DOHH2 (cell line): Measurements from ENCODE around the gene BMERB1.
"Not testable (repeated sequence)": the region's sequence is repeated elsewhere in the genome, so short reads cannot be mapped to it uniquely, and the experiment has no call there.

Experiments
- H3F3A ChIP-seq: fragments of 200-600 bp; sonication (generic), shearing (Covaris generic); 2 replicates; pipeline ENCODE4 v1.6.0; 2016; ENCODE audit warnings: antibody characterized with exemption, mild to moderate bottlenecking; ENCODE audit not compliant: control insufficient read depth, insufficient read depth
- H3K27ac ChIP-seq: fragments of 200-600 bp; sonication (generic); 2 replicates; pipeline ENCODE4 v1.5.1; 2014; ENCODE audit warnings: low read depth, mild to moderate bottlenecking, low read length, moderate library complexity
- H3K27me3 ChIP-seq: fragments of 200-600 bp; sonication (generic); 2 replicates; pipeline ENCODE4 v1.6.1; 2014; ENCODE audit warnings: mild to moderate bottlenecking, low read length, mixed read lengths; ENCODE audit not compliant: control insufficient read depth
- H3K36me3 ChIP-seq: fragments of 200-600 bp; sonication (generic); 2 replicates; pipeline ENCODE4 v1.6.1; 2014; ENCODE audit warnings: mild to moderate bottlenecking, low read length, moderate library complexity, mixed read lengths; ENCODE audit not compliant: control insufficient read depth
- H3K4me1 ChIP-seq: fragments of 200-600 bp; sonication (generic); 2 replicates; pipeline ENCODE4 v1.6.1; 2014; ENCODE audit warnings: mild to moderate bottlenecking, low read length, mixed read lengths; ENCODE audit not compliant: control insufficient read depth
- H3K4me2 ChIP-seq: fragments of 200-600 bp; sonication (generic); 2 replicates; pipeline ENCODE4 v1.6.0; 2014; ENCODE audit warnings: mild to moderate bottlenecking, low read length, moderate library complexity
- H3K4me3 ChIP-seq: fragments of 200-600 bp; sonication (generic); 2 replicates; pipeline ENCODE4 v1.5.1; 2014; ENCODE audit warnings: mild to moderate bottlenecking, low read length, mixed read lengths
- H3K79me2 ChIP-seq: fragments of 200-600 bp; sonication (generic); 2 replicates; pipeline ENCODE4 v1.6.1; 2014; ENCODE audit warnings: mild to moderate bottlenecking, low read length, mixed read lengths; ENCODE audit not compliant: control insufficient read depth
- H3K9me2 ChIP-seq: fragments of 200-600 bp; sonication (generic); replicated peaks from 2 replicates; pipeline ENCODE4 v1.6.1; 2014; ENCODE audit warnings: mild to moderate bottlenecking, low read length, mixed read lengths; ENCODE audit not compliant: control insufficient read depth
- H3K9me3 ChIP-seq: fragments of 200-600 bp; sonication (generic); 2 replicates; pipeline ENCODE4 v1.6.1; 2014; ENCODE audit warnings: antibody characterized with exemption, low read length, mixed read lengths; ENCODE audit not compliant: control insufficient read depth, insufficient read depth
- H4K20me1 ChIP-seq: fragments of 200-600 bp; sonication (generic); 2 replicates; pipeline ENCODE4 v1.6.0; 2014; ENCODE audit warnings: low read depth, mild to moderate bottlenecking, antibody characterized with exemption, low read length, moderate library complexity; ENCODE audit not compliant: control insufficient read depth, insufficient read depth
- EZH2phosphoT487 ChIP-seq: fragments of 200-600 bp; sonication (generic); IDR thresholded peaks from 2 replicates; pipeline ENCODE4 v1.6.1; 2017; ENCODE audit warnings: borderline replicate concordance, mild to moderate bottlenecking, antibody characterized with exemption, low read length, moderate library complexity, mixed read lengths
- TF ChIP-seq, protein P1 (sequence below): fragments of 200-600 bp; sonication (generic); IDR thresholded peaks from one replicate; pipeline ENCODE4 v1.5.1; 2014; ENCODE audit warnings: antibody characterized with exemption, mild to moderate bottlenecking, low read depth, low read length; ENCODE audit not compliant: poor library complexity, severe bottlenecking

Gene BMERB1

DNA sequence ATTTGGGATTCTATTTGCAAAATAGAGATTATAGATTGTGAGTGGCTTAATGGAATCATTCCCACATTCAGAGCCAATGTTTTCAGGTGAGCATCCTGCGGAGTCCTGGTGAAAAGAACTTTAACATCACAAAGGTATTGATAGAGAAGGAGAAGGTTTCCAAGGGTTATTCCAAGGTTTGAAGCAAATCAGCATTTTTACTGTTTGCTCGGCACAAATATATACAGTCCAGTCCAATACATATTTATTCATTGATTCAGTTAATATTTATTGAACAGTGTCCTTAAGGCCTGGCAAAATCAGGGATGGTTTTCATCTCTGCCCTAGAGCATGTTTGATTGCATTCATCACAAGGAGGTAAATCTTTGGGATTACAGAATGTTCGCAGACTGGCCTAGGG is 32.4 kb upstream of the BMERB1 start:
- H3K4me3 ChIP-seq = no peak overlapping the region
- no peak overlapping the region for H3K27ac ChIP-seq
- H3K4me1 ChIP-seq = peaks cover 19% of the 10 kb centered on the region
- TF ChIP-seq, protein P1, sequence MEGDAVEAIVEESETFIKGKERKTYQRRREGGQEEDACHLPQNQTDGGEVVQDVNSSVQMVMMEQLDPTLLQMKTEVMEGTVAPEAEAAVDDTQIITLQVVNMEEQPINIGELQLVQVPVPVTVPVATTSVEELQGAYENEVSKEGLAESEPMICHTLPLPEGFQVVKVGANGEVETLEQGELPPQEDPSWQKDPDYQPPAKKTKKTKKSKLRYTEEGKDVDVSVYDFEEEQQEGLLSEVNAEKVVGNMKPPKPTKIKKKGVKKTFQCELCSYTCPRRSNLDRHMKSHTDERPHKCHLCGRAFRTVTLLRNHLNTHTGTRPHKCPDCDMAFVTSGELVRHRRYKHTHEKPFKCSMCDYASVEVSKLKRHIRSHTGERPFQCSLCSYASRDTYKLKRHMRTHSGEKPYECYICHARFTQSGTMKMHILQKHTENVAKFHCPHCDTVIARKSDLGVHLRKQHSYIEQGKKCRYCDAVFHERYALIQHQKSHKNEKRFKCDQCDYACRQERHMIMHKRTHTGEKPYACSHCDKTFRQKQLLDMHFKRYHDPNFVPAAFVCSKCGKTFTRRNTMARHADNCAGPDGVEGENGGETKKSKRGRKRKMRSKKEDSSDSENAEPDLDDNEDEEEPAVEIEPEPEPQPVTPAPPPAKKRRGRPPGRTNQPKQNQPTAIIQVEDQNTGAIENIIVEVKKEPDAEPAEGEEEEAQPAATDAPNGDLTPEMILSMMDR = no peak
- TF ChIP-seq EZH2phosphoT487 = no peak
- no peaks in the 10 kb centered on the region for H3K79me2 ChIP-seq
- no peaks in the 10 kb centered on the region for H3K9me3 ChIP-seq
- no peaks in the 10 kb centered on the region for H3K27me3 ChIP-seq
- H3K9me2 ChIP-seq = no peaks in the 10 kb centered on the region
- no peaks in the 10 kb centered on the region for H3K36me3 ChIP-seq
- H4K20me1 ChIP-seq = no peaks in the 10 kb centered on the region
- no peak overlapping the region for H3K4me2 ChIP-seq
- H3F3A ChIP-seq = no peaks in the 10 kb centered on the region

DNA sequence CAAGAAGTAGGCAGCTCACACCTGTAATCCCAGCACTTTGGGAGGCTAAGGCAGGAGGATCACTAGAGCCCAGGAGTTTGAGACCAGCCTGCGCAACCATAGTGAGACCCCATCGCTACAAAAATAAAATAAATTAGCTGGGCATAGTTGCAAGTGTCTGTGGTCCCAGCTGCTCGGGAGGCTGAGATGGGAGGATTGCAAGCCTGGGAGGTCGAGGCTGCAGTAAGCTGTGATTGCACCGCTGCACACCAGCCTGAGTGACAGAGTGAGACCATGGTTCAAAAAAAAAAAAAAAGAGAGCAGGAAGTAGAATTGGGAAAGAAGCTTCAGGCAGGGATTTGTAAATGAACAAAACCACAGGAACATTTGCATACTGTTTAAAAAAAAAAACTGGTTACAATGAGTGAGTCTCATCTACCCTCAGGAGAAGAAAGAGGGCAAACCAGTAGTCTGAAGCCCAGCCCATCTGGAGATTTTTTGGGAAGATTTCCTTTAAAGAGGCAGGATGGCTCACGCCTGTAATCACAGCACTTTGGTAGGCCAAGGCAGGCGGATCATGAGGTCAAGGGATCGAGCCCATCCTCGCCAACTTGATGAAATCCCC is 30.9 kb upstream of the BMERB1 start:
- Histone ChIP-seq H3K9me2 (no peaks in the 10 kb centered on the region), H3K4me2 (peak overlapping the region; percentile 58), H3K36me3 (no peaks in the 10 kb centered on the region), H3K4me3 (peak overlapping the region; percentile 33), H3F3A (no peaks in the 10 kb centered on the region), H3K79me2 (no peaks in the 10 kb centered on the region), H4K20me1 (no peaks in the 10 kb centered on the region), H3K4me1 (peaks cover 24% of the 10 kb centered on the region), H3K27ac (0 out of 2 replicates have a peak overlapping the region, but pooled peaks have one; percentile 16), H3K9me3 (no peaks in the 10 kb centered on the region), H3K27me3 (no peaks in the 10 kb centered on the region)
- no peak for TF ChIP-seq EZH2phosphoT487
- TF ChIP-seq, protein P1 = no peak

DNA sequence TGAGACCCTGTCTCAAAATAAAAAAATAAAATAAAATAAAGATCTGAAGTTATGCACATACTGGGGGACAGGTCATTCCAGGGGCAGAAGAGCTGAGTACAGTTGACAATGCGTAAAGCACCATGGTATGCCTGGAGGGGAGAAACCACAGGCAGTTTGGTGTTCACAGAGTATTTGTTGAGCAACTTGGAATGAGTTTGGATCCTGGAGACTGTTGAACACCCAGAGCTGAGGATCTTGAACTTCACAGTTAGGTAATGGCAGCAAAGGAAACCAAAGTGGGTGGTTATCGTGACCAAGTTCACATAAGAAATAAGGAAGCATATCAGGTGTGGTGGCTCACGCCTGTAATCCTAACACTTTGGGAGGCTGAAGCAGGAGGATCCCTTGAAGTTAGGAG is 30.3 kb upstream of the BMERB1 start:
- H3K9me3 ChIP-seq, H3K27me3 ChIP-seq, H3K9me2 ChIP-seq, H3K79me2 ChIP-seq, H3F3A ChIP-seq, H3K36me3 ChIP-seq, H4K20me1 ChIP-seq: not testable (repeated sequence)
- peak overlapping the region; percentile 58 for H3K4me2 ChIP-seq
- H3K4me3 ChIP-seq = peak overlapping the region; percentile 33
- 0 out of 2 replicates have a peak overlapping the region, but pooled peaks have one; percentile 16 for H3K27ac ChIP-seq
- peaks cover 24% of the 10 kb centered on the region for H3K4me1 ChIP-seq

DNA sequence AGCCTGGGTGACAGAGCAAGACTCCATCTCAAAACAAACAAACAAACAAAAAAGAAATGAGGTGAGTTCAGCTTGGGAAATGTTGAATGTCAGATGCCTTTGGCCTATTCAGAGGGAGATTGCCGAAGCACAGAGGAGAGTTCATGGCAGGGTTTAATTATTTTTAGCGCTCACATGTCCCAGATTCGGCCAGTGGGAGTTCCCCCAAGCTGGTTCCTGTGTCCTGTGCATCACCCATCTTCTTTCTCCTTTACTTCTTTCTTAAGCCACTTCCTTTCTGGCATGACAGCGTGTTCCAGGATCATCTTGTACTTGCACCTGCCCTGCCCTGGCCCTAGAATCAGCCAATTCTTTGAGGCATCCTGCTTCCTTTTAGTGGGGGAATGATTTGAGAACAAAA is 29.6 kb upstream of the BMERB1 start:
- Histone ChIP-seq H3K9me3 (no peaks in the 10 kb centered on the region), H3K27ac (no peak overlapping the region), H3K79me2 (no peaks in the 10 kb centered on the region), H4K20me1 (no peaks in the 10 kb centered on the region), H3K9me2 (no peaks in the 10 kb centered on the region), H3K27me3 (no peaks in the 10 kb centered on the region), H3F3A (no peaks in the 10 kb centered on the region), H3K4me3 (no peak overlapping the region), H3K36me3 (no peaks in the 10 kb centered on the region), H3K4me1 (peaks cover 24% of the 10 kb centered on the region), H3K4me2 (no peak overlapping the region)
- no peak for TF ChIP-seq EZH2phosphoT487
- TF ChIP-seq, protein P1 = no peak

DNA sequence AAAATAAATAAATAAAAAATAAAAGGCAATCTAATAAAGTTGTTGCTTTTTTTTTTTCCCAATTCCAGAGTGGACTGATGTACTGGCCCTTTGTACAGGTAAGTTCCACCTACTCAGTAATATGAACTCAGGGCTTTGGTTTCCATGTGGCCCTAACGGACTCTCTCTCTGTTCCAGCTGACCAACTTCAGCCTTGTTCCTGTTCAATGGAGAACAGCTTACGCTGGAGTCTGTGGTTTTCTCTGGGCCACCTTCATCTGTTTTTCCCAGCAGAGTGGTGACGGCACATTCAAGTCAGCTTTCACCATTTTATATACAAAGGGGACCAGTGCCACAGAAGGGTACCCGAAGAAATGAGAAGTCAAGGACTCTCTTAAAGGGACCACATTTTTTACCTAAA is 26.6 kb upstream of the BMERB1 start:
- not testable (repeated sequence) for H3K4me2 ChIP-seq, H3K36me3 ChIP-seq, H3K27ac ChIP-seq, H3K4me3 ChIP-seq, H3K79me2 ChIP-seq, H3K9me2 ChIP-seq, H3F3A ChIP-seq, H4K20me1 ChIP-seq, H3K9me3 ChIP-seq, H3K27me3 ChIP-seq
- H3K4me1 ChIP-seq = peaks cover 24% of the 10 kb centered on the region

DNA sequence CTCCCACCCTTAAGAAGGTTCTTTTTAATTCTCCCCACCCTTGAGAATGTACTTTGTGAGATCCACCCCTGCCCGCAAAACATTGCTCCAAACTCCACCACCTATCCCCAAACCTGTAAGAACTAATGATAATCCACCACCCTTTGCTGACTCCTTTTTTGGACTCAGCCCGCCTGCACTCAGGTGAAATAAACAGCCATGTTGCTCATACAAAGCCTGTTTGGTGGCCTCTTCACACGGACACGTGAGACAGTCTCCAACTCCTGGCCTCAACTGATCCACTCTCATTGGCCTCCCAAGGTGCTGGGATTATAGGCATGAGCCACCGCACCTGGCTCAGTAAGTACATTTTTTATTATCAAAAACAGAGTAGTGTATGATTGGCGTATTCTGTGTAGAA is 24.9 kb upstream of the BMERB1 start:
- H3K4me3 ChIP-seq, H3K36me3 ChIP-seq, H3K27ac ChIP-seq, H4K20me1 ChIP-seq, H3K27me3 ChIP-seq, H3K9me3 ChIP-seq, H3K9me2 ChIP-seq, H3F3A ChIP-seq, H3K79me2 ChIP-seq, H3K4me2 ChIP-seq: not testable (repeated sequence)
- H3K4me1 ChIP-seq = peaks cover 10% of the 10 kb centered on the region
